ENCODE results near the gene DEUP1.

GRCh38 chr11:93444617-93445073, 114.1 kb downstream of the DEUP1 start:
- TF ChIP-seq CTCF (IDR thresholded peaks at IDR 0.05) (no peak), EP300 (IDR thresholded peaks at IDR 0.05) (no peak), POLR2A (IDR thresholded peaks at IDR 0.05) (no peak)
